H4 (cell line): ENCODE results near the gene NECTIN1. TPM values are rescaled to one million over a fixed set of nuclear protein-coding genes. Genes with fewer than 3 reads are reported as not detected.

ENCODE experiments used
- DNase-seq: peaks from one replicate; pipeline ENCODE4 v3.0.0-alpha.2; 2015; ENCODE audit warnings: low spot score
- total RNA-seq: library from RNA; depleted of rRNA; stranded (reverse); fragments of >200 nt; shearing (Covaris generic); gene quantifications from 2 replicates; pipeline ENCODE4 v1.2.3, GENCODE V29; 2014

NECTIN1 gene
- total RNA-seq, 1 experiment from 2014 or later = 6.6 TPM

DNA sequence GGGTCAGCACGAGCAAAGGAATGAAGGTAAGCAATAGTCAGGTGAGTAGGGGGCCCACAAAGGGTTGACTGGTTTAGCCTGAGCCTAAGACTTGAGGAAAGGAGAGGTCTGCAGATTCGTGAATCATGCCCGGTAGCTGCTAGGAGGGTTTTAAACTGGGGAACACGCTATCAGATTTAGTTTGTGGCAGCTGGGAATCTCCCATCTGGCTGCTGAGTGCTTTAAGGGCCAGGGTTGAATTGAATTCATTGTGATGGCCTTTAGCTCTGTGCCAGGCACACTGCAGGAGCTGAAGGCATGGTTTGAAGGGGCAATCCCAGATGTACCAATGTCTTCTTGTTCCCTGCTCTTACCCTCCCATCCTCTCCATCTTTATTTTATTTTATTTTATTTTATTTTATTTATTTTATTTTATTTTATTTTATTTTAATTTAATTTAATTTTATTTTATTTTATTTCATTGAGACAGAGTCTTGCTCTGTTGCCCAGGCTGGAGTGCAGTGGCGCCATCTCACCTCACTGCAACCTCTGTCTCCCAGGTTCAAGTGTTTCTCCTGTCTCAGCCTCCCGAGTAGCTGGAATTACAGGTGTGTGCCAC, 1.9 kb upstream of the NECTIN1 start:
- DNase-seq = no peak

DNA sequence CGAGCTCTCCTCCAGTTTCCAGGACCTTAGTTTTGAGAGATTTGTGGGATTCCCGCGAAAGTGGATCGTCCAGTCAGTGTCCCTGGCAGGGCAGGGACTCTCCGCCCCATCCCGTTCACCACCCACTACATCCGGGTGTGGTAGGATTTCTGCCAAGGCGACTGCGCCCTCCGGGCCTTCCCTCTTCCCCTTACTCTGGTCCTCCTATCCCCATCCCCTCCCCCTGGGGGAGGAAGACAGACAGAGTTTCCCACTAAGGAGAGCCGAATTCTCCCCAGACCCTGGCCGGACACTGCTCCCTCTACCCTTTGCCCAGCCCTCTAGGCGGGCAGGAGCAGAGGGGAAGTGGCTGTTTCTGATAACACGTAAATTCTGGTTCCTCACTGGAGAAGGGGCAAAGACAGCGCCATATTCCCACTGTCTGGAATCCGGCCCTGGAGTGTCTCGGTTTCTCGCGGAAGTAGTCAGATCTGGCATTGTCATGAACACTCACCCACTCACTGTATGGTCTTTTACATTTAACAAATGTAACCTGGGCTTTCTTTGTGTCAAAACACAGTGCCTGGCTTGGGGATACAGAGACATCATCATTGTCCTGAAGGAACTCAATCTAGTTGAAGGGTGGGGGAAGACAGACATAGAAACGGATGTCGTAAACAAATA, 1.1 kb upstream of the NECTIN1 start:
- DNase-seq = peak; percentile 54

DNA sequence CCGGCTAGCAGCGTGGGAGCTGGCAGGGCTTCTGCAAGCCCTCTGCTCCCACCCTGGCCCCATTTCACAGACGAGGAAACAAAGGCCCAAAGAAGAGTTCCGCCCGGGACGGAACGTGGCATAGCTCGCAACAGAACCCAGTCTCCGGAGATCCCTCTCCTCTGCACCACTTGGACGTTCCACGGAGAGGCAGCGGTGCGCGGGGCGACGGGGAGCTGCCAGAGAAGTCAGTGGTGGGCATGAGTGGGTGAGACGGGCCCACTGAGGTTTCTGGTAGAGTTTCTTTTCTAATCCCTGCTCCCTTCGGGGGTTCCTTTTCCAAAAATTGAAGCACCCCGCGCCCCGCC, 554 bp upstream of the NECTIN1 start:
- DNase-seq = no peak

DNA sequence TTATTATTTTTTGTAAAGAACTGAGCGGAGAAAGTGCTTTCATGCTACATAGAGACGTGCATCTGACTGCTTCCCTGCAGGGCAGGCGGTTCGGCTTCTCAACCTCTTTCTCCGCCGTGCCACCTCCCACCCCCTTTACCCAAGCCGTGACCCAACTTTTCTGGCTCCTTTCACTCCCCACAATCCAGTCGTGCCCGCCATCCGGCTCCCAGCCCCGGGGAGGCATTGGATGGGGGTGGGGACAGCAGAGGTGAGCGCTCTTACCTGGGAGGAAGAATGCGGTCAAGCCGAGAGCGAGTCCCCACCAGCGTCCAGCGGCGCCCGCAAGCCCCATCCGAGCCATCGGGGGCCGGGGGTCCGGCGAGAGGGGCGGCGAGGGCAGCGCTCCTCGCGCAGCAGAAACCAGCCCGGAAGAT, 781 bp downstream of the NECTIN1 start:
- DNase-seq = no peak

DNA sequence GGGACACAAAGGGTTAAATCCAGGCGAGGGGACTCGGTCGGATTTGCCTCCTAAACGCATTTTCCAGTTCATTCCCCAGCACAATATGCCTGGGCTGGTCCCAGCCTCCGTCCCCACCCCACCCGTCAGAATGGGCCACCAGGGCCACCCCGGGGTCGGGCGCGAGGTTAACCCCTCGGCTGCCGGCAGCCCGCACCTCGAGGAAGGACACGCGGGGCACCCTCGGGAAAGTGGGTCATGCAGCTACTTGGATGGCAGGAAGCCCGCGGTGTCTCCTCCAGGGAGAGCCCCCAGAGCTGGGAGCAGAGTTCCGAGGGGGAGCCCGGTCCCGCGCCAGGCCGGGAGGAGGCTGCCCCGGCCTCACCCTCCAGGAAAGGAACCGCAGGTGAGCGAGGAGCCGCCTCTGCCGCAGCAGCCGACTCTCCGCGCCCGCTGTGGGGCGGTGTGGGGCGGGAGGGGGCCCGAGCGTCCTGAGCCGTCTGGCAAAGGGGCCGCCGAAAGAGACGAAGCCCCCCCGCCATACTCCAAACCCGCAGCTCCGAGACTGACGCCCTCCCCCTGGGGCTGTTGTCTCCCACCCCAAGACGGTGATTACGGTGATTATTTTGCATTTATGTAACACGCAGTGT, 1.4 kb downstream of the NECTIN1 start:
- no peak for DNase-seq

DNA sequence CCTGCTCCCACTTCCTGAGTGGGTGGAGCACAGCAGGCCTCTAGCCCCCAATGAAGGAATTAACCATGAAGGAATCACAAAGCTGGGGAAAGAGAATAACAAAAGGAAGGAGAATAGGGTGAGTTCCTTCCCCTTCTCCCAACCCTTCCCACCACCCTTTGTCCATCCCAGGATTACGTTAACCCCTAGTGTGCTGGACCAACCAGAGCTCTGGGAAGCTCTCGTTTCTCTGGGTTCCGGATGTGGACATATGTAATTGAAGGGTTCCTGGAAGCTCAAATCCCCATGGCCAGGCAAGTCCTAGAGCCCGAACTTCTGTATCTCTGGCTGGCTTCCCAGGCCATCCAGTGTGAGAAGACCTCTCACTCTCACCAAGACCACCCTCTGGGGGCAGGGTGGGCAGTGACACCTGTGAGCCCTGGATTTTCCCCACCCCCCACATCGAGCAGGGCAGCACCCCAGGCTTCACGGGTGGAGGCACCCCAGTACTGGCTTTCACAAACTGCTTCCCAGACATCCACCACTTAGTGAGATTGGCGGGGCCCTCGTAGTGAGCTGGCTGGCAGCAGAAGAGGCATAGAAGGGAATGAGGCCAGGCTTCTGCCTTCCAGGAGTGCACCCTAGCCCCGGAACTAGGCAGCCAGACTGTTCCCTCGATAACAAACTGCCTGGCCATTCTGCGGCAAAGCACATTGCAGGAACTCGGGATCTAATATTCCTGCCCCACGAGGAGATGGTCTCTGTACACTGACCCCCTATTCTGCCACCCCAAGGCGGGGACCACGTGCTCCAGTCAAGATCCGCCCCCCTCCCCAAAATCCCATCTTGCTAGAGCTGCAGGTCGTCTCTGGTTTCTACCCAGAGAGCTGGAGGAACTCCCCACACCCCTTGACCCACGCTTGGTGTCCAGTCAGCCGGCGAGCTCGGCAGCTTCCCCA, 2.1 kb downstream of the NECTIN1 start:
- no peak for DNase-seq

DNA sequence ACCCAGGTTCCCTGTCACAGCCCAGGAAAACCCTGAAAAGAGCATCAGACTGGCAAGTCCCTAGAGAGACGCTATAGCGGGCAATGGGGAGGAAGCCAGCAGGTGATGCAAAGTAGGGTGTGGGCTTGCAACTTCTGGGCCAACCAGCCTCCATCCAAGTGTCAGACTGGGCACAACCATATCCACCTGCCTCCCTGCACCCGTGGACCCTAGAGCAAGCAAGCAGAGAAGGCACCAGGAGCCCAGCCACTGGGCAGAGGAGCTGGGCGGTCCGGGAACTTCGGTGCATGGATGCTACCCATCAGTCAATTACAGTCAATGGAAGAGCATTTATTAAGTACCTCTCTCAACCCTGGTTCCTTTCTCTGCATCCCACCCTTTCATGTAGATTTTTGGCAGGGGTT, 2.8 kb downstream of the NECTIN1 start:
- DNase-seq = no peak

DNA sequence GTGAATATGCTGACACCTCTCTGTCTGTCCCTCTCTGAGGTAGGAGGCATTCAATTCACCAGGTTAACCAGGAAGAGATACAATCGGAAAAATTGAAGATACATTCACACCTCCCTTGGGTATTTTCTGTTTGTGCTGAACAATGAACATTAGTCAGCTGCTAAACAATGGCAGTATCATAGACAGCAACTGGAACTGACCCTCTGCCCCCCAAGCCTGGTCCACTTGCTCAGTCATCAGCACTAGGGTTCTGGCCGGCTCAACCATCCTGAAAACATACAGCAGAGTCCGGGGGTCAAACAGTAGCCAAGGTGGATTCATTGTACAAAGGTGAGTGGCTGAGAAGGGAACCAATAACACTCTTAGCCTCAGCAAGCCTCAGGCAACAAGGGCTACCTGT, 4.0 kb downstream of the NECTIN1 start:
- no peak for DNase-seq

DNA sequence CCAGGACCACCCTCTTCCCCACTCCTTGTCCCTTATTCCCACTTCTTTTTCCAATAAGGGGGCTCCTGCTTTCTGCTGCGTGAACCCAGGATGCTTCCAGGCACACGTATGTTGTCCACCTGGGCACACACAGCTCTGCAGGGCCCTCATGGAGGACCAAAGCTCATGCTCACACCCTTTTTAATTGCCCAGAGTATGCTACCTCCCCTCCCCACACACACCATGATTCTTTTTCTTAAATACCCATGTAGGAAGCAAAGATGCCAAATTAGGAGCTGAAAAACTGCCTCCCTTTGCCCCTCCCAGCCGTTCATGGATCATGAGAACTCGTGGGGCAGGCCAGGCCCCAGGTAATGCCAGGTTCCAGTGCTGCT, 5.1 kb downstream of the NECTIN1 start:
- DNase-seq = no peak

DNA sequence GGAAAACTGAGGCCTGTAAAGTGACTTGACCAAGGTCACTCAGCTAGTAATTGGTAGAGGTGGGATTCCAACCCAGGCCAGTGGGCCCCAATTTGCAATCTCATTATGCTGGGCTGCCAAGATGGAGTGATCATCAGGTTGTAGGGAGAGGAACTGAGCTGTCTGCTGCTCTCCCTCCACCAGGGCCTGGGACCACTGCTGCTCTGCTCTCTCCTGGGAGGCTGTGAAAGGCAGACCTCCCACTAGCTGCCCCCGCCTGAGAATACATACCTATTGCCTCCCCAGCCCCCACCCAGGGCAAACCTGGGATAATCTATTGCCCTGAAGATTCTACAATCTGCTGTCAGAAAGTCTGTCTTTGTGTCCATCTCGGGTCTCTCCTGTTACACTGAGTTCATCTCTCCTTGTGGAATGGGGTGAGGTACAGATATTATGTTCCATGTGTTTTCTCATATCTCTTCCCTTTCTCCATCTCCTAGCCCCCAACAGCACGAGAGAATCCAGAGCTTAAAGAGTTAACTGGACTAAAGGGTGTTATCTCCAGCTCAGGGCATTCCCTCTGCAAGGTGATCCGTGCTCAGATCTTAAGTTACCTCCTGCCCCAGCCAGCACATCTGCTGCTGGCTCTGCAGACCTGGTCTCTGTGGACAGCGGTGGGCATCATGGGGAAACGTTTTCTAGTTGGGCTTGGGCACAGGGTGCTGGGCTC, 5.6 kb downstream of the NECTIN1 start:
- no peak for DNase-seq

DNA sequence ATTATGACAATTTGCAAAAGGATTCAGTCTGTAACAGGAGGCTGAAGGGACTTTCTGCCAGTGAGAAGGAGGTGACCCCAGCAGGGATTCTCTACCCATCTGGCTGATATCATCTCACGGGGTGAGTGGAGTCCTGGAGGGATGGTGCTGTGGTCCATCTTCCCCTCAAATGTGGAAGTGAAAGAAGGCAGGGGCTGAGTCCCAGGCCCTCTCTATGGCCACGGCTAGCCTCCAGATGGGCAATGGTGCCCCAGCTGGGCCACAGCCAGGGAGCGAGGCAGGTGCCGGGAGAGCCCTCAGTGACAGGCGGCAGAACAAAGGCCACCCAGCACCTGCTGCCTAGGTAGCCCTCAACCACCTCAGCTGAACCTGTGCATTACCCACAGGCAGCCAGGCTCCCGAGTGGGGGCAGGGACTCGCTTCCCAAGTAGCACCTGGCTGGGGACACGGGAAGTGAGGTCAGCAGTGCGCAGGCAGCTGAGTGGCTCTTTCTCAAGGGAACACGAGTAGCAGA, 6.7 kb downstream of the NECTIN1 start:
- no peak for DNase-seq

DNA sequence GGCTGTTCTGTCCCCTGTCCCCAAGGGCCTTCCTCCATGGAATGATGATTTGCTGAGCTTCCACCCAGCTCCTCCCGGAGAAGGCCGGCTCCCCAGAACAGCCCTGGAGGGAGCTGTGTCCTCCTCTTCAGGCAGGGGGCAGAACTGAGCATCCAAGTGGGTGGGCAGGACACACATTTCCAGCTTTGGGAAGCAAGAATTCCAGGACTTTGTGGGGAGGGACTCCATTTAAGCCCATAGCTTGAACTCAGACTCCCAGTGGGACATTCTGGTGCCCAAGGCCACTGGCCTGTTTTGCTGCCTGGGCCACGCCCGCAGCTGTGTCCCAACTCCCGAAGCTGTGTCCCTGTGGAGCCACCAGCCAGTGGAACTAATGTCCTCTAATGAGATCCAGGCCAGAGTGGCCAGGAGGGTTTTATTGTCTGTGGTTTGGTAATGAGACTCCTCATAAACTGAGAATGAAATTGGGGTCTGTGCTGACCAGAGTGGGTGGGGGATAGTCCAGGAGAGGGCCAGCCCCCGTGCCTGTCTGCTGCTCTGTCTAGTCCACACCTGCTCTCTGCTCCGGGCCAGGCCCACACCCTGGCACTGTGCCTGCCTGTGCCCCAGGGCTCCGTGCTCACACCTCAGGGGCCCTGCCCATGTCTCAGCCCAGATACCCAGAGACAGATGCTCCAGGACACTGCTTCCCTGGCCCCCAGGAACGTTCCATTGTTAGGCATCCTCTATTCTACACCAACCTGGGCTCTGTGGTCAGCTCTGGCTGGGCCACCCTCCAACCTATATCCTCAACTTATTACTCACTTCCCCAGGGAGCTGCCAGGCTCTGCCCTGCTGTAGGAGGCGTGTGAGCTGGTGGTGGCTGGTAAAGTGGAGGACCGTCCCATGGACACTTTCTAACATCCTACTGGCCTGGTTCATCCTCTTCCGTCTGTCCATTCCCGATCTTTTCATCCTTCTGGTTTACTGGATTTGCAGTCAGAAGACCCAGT, 7.6 kb downstream of the NECTIN1 start:
- peak; percentile 62 for DNase-seq

DNA sequence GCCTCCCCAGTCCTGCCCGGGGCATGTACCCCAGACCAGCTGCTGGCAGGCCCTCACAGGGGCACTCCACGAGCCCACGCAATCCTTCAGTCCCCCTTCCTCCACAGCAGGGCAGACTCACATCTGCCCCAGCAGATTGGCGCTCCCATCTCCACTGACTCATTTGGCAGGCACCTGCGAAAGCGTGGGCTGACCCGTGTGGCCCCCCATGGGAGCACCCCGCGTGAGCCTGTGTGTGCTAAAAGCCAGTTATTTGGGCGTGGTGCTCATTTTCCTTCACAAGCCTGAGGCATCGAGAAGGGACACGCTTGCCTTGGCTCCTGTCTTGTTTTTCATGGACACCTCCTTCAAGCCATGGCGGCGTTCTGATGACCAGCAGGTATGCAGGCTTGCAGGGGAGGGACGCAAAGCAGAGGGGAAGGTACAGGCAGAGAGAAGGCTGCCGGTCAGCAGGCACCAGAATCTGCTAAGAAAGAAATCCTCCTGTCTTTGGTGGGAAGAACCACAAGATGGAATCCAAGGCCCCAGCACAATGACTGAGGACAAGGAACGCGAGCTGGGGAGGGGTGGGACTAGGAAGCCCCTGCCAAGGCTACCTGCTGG, 8.6 kb downstream of the NECTIN1 start:
- no peak for DNase-seq

DNA sequence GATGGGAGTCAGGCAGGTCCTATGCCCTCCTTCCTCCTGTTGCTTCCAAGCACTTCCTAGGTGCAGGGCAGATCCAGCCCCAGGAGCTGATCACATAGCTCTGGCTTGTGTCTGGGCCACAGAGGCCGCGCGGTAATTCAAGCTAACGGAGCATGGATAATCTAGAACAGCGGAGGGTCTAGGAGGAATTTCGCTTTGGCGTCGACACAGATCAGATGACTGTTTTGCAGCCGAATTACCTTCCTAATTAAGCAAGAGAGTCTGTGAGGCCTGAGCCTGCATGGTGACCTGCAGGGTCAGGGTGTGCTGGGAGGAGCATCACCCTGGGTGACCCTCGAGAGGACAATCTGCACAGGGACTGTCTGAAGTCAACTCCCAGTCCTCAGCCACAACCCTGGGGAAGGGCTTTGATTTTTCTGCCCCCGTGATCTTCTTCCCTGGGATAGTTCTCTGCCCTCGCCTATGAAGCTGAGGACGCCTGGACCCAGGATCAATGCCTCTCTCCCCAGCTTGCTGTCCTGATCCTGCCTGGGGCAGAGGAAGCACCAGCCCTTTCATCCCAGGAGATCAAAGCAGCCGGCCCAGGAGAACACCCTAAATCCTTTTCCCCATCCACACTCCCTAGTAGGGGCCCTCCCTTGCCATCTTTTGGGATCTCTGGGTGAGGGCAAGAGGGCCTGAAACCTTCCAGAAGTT, 11.0 kb downstream of the NECTIN1 start:
- no peak for DNase-seq

DNA sequence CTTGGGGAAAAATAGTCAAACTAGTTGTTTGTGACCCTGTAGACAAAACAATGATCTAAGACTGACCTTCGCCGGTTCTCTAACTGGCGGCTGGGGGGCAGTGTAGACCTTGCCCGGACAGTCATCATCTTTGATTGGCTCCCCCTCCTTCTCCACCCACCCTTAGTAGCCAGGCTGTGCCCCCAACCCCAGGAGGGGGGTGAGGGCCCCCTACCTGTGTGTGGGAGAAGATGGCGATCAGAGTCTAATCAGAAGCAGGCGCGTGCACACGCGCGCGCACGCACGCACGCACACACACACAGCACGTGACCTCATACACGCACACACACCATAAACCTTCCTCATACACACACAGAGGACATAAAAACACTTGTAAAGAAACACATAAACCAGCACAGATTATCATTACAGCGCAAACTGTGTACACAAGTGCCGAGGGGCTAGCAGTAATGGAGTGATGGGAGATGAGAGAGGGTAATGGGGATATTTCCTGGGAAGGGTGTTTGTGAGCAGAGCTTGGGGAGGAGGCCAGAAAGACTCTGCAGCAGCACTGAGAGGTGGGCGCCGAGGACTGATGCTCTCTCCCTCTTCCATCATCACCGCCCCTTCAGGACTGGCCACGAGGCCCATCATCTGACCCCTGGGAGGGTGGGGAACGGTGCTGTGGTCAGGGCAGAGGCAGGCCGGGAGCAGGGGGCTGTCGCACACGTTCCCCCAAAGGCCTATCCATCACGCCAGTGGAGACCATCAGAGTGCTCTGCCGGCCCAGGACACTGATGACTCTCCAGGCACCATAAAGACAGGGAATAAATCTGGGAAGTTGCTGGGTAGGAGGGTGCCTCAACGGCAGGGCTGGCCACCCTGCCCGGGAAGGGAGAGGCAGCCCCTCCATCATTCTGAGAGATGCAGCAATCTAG, 12.2 kb downstream of the NECTIN1 start:
- no peak for DNase-seq

DNA sequence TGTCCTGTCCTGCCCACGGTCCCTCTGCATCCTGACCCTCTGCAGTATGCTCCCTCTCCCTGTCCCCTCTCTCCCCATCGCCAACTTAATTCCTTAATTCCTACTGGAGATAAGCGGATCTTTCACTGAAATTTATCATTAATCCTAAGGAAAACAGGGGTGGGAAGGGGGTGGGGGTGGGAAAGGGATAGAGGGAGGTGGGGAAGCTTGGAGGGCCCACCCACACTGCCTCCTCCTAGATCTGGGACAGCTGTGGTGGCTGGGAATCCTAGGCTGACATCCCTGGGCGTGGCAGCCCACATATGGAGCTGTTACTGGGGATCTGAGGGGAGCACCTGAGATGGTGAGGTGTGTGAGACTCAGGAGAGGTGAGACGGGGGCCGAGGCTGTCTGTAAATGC, 14.4 kb downstream of the NECTIN1 start:
- DNase-seq = no peak

DNA sequence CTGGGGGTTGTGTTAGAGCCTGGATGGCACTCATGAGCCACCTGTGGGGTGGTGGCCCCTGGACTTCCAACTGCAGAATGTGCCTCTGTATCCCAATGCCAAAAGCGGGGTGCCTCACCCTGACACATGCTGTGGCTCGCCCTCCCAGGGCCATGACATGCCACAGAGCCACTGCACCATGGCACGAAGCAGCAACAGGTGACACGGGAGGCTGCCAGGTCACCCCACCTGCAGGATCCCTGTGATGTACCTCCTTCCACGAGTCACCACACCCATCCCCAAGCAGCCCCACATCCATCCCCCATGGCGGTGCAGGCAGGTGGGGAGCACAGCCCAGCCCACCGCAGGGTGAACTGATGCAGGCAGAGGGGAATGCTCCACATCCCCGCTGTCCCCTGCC, 14.8 kb downstream of the NECTIN1 start:
- no peak for DNase-seq

DNA sequence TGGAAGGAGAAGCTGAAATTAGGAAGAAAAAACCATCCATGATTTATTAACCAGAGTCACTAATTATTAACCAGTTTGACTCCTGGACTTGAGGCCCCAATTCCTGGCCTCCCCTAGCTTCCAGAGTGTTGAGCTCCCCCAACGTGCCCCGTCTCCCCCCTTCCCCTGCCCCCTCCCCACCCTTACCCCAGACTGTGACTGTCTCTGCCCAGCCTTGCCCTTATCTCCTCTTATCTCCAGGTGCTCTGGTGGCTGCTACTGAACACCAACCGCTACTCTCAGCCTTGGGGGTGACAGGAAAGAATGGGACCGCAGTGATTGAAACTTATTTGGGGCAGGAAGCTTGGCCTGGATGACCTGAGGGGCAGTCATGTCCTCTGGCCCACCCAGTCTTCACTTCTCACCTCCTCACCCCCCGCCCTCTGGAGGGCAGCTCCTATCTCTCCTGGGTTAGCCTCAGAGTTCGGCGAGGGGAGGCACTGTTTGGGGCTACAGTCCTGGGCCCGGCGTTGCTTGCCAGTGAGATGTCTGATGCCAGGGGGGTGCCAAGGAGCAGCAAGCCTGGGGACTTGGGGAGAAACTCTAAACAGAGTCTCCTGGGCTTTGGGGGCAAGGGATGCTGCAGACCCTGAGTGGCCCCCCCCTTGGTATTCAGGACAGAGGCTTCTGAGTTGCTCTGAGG, 15.5 kb downstream of the NECTIN1 start:
- DNase-seq = no peak
